ENCODE data around the gene KBTBD7.

- no peak for TF ChIP-seq POLR2A (IDR thresholded peaks at IDR 0.05)
- TF ChIP-seq CTCF (IDR thresholded peaks at IDR 0.05), result no peak
Measured at GRCh38 chr13:41203810-41204209, 9.4 kb upstream of the KBTBD7 start.

All from heart left ventricle (tissue), 13 donors.